GM19397 (cell line): Measurements from ENCODE around the gene FDPS.

Source experiments
- ATAC-seq: cut with Tn5 transposase; IDR thresholded peaks from one replicate; pipeline ENCODE4 v1.9.1; 2021; ENCODE audit warnings: mild to moderate bottlenecking, moderate library complexity; ENCODE audit not compliant: unreplicated experiment

Gene FDPS

GRCh38 chr1:155308493-155309422 lies at the start of gene FDPS:
TSS of gene FDPS (plus strand) at chr1:155308866. CDS start at chr1:155309790, 924 bp downstream.
- ATAC-seq = peak; percentile 92

GRCh38 chr1:155260276-155260675 lies 48.4 kb upstream of the FDPS start:
- no peak for ATAC-seq

GRCh38 chr1:155261493-155261851 lies 47.2 kb upstream of the FDPS start:
- no peak for ATAC-seq

- peak; percentile 91 for ATAC-seq
Measured at GRCh38 chr1:155261852-155262673, 46.6 kb upstream of the FDPS start, which contains the start of gene SCAMP3. TSS of gene SCAMP3 (minus strand) at chr1:155262360. CDS start at chr1:155262151, 209 bp downstream.

- ATAC-seq = no peak
Measured at GRCh38 chr1:155263067-155263466, 45.6 kb upstream of the FDPS start.

GRCh38 chr1:155266553-155266952 lies 42.1 kb upstream of the FDPS start:
- ATAC-seq = no peak

DNA sequence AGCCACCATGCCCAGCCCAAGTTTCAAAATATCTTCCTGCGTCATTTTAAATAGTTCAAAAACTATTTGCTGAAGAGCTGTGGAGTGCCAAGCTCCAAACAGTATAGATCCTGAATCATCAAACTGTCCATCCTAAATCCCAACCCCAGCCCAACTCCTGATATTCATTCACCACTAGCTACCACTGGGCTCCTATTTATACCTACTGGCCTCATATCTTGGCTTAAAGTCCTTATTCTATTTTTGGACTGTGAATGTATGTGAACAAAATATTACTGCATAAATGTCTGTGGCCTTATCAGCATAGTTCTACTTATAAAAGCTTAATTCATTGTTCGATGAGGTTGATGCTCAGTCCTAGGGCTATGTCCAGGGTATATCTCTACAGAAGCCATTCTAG lies 41.3 kb upstream of the FDPS start:
- ATAC-seq = no peak

GRCh38 chr1:155268630-155269029 lies 40.0 kb upstream of the FDPS start:
- no peak for ATAC-seq

GRCh38 chr1:155269381-155269780 lies 39.3 kb upstream of the FDPS start:
- no peak for ATAC-seq

GRCh38 chr1:155272466-155273342 lies 36.0 kb upstream of the FDPS start:
- peak; percentile 33 for ATAC-seq

- peak; percentile 82 for ATAC-seq
Measured at GRCh38 chr1:155273343-155274245, 35.1 kb upstream of the FDPS start, which contains the start of gene CLK2. TSS of gene CLK2 (minus strand) at chr1:155273504. CDS start at chr1:155270977, 2,527 bp downstream.

DNA sequence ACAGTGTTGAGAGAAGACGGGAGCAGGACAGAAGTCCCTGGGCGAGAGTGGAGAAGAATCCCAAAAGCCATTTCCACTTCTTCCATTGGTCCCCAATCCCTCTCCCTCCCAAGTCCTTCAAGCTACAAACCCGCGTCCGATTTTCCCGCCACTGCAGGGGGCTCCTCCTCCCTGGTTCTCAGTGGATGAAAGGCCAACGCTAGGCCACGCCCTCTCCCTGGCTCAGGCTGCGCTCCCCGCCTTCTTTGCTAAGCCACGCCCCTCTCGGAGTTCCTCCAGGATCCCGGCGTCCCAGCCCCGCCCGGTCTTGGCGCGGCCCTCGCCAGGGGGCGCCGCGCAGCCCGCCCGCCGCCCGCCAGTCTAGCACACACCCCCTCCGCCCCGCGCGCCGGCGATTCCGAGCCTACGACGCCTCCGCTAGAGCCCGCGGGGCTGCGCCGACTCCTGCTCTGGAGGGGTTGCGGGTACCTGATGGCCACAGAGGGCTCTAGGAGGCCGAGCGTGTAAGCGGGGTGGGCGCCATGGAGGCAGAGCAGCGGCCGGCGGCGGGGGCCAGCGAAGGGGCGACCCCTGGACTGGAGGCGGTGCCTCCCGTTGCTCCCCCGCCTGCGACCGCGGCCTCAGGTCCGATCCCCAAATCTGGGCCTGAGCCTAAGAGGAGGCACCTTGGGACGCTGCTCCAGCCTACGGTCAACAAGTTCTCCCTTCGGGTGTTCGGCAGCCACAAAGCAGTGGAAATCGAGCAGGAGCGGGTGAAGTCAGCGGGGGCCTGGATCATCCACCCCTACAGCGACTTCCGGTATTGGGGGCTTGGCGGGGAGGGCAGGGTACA lies 31.4 kb upstream of the FDPS start, which contains the start of gene HCN3:
Gene HCN3, plus strand, starts transcription at position 394 of the 832 bp plus-strand sequence. Its CDS starts 128 bp downstream, at position 522.
- peak; percentile 59 for ATAC-seq

DNA sequence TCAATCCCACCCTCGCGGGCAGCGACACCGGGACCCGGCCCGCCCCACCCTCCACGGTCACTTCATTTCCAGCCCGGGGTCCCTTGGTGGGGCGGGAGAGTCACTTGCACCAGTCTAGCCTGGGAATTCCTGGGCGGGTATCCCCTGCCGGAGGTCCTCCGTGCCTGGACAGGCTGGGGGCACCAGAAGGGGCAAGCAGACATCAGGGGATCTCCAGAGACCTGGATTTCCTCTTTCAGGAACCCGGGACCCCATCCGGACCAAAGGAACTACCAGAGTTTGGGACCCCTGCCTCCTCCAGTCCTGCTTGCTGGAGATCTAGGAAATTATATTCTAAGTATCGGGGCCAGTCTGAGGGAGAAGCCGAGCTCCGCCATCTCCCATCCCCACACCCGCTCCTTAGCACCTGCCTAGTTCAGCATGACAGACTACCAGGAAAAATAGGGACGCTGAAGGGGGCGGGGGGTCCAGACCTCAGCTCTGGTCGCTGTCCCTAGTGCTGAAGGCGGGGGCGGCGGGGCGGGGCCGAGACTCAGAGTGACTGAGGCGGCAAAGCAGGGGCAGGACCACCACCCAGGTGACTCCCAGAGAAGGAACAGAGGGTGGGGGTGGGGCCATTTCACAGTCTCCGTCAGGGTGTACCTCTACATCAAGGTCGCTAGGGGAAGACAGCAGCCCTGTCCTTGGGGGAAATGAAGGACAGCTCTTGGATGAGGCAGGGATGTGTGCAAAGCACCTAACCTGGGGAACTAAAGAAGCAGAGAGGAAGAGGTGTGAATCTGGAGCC lies 30.6 kb upstream of the FDPS start:
- no peak for ATAC-seq

DNA sequence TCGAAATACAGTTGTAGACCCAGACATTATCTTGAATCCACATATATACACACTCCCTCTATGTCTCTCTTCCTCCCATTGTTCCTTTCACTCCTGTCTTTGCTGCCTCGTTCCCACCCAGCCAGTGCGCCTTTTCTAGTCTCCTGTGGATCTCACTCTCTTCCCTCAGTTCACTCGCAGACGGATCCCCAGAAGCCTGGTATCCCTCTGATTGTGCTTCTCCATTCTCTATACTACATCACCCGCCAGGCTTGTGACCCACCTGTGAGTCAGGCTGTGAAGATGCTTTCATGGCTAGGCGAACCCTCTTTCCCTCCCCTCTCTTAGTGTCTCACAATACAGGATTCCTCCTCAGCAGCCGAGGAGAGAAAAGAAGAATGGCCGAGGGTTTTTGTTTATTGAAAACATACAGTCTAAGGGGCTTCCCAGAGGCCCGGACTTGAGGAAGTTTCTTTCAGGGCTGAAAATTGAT lies 29.9 kb upstream of the FDPS start:
- no peak for ATAC-seq

DNA sequence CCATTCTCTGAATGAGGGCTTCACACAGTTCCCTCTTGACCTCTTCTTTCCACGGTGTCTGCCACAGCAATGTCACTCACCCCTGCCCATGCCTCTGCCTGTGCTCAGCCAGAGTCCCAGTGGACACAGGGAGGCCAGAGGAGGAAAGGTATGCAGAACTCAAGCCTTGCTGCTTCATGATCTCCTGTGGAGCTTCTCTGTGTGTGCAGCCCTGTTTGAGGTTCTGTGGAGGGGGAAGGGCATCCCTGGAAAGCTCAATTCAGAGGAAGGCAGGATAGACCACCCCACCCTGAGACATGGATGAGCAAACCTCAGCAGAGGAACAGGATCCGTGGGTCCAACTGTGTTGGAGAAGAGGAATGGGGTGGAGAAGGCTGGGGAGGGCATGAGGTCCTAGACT lies 29.4 kb upstream of the FDPS start:
- no peak for ATAC-seq

DNA sequence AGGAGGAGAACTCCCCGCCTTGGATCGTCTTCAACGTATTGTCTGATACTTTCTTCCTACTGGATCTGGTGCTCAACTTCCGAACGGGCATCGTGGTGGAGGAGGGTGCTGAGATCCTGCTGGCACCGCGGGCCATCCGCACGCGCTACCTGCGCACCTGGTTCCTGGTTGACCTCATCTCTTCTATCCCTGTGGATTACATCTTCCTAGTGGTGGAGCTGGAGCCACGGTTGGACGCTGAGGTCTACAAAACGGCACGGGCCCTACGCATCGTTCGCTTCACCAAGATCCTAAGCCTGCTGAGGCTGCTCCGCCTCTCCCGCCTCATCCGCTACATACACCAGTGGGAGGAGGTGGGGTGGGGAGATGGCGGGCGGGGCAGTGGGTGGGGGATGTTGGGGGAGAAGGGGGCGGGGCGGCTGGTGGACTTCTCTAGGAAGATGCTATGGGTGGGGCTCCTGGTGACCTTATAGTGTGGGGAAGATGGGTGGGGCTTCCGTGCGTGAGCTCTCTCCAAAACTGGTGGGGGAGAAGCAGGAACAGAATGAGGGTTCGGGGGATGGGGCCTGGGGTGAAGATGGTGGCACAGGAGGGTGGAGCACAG lies 26.1 kb upstream of the FDPS start:
- no peak for ATAC-seq

- no peak for ATAC-seq
Measured at GRCh38 chr1:155284476-155284875, 24.2 kb upstream of the FDPS start.
